Bronchial epithelial cell (primary cell): ENCODE results near the gene NEDD4L. TPM values are rescaled to one million over a fixed set of nuclear protein-coding genes. Genes with fewer than 3 reads are reported as not detected.

Experiments
- DNase-seq: peaks from one replicate; pipeline ENCODE4 v3.0.0-alpha.2; 2010; ENCODE audit warnings: low read depth
- FAIRE-seq: peaks from 2 replicates; lab custom pipeline; 2011; peaks lifted over from hg19 to GRCh38; lab: Jason Lieb, UNC
- H3K27me3 ChIP-seq: 2 replicates; pipeline ENCODE4 v1.5.1; 2011; ENCODE audit warnings: low read length; ENCODE audit not compliant: control insufficient read depth, insufficient read depth
- H3K36me3 ChIP-seq: 2 replicates; pipeline ENCODE4 v1.5.1; 2011; ENCODE audit warnings: low read length; ENCODE audit not compliant: control insufficient read depth, insufficient read depth
- H3K4me3 ChIP-seq: 2 replicates; pipeline ENCODE4 v1.5.1; 2011; ENCODE audit warnings: mild to moderate bottlenecking, low read depth, low read length, control low read depth
- total RNA-seq: library from RNA; depleted of rRNA; stranded (reverse); fragments of >200 nt; gene quantifications from 2 replicates; pipeline ENCODE4 v1.2.1, GENCODE V29; 2014
- TF ChIP-seq, protein P1 (sequence below): IDR thresholded peaks from 2 replicates; pipeline ENCODE4 v1.5.1; 2011; ENCODE audit warnings: mild to moderate bottlenecking, moderate library complexity, low read length, control low read depth, inconsistent platforms; ENCODE audit not compliant: insufficient read depth, severe bottlenecking

NEDD4L gene
- total RNA-seq, 1 donor from 2014 or later, result 11.3 TPM

DNA sequence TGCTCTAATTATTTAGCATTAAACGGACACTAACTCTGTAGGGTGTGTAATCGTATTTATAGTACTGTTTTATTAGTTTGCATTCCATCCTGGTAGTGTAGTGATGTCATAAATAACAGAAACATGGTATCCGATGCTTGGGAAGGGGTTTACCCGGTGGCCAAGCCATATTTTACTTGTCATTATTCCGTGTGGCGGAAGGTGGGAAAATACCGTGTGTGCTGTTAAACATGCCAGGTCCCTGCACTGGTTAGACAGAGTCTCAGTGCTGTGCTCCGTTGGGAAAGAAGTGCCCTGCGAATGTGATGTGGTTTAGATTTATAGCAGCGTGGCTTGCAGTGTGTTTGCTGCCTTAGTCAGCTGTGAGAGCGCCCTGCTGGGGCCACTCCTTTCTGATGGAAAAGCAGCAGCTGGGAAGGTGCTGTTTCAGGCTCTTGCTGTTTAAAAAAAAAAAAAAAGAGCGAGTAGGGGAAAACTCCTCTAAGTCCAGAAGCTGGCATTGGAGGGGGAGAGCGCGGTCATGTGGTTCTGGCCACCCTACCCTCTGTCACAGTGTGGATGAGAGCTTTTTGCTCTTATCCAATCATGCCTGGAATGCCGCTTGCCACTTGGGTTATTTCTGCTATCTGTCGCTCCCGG lies 211.0 kb downstream of the NEDD4L start:
- FAIRE-seq (peak; percentile 47), DNase-seq (no peak)
- no peak overlapping the region for H3K4me3 ChIP-seq
- H3K36me3 ChIP-seq, result peaks cover 7% of the 10 kb centered on the region
- H3K27me3 ChIP-seq, result no peaks in the 10 kb centered on the region
- TF ChIP-seq, protein P1, sequence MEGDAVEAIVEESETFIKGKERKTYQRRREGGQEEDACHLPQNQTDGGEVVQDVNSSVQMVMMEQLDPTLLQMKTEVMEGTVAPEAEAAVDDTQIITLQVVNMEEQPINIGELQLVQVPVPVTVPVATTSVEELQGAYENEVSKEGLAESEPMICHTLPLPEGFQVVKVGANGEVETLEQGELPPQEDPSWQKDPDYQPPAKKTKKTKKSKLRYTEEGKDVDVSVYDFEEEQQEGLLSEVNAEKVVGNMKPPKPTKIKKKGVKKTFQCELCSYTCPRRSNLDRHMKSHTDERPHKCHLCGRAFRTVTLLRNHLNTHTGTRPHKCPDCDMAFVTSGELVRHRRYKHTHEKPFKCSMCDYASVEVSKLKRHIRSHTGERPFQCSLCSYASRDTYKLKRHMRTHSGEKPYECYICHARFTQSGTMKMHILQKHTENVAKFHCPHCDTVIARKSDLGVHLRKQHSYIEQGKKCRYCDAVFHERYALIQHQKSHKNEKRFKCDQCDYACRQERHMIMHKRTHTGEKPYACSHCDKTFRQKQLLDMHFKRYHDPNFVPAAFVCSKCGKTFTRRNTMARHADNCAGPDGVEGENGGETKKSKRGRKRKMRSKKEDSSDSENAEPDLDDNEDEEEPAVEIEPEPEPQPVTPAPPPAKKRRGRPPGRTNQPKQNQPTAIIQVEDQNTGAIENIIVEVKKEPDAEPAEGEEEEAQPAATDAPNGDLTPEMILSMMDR, result no peak

DNA sequence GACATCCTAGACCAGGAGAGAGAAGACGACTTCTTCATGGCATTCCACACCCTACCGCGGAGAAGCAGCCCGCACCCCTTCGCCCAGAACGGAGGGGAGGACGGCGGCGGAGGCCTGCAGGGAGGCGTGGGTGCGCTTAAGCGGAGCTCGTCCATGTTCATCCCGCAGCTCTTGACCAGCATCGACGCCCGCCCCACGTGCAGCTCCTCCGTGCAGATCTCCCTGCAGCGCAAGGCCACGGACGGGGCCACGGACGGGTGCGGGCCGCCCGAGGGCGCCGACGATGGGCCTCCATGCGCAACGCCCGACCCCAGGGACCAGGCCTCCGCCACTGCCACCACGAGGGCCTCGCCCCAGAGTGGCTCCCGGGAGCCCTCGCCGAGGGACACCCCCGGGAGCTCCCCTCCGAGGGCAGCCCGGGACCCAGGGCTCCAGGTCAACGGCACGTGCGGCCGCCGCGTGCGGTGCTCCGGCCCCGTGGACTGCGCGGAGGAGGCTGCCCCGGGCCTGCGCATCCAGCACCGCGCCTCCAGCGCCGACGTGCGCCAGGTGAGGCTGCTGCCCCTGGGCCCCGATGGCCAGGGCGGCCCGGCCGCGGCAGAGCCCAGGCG lies 211.8 kb downstream of the NEDD4L start:
- DNase-seq, result no peak
- FAIRE-seq, result no peak
- peaks cover 7% of the 10 kb centered on the region for H3K36me3 ChIP-seq
- no peaks in the 10 kb centered on the region for H3K27me3 ChIP-seq
- no peak overlapping the region for H3K4me3 ChIP-seq
- TF ChIP-seq, protein P1, result no peak

DNA sequence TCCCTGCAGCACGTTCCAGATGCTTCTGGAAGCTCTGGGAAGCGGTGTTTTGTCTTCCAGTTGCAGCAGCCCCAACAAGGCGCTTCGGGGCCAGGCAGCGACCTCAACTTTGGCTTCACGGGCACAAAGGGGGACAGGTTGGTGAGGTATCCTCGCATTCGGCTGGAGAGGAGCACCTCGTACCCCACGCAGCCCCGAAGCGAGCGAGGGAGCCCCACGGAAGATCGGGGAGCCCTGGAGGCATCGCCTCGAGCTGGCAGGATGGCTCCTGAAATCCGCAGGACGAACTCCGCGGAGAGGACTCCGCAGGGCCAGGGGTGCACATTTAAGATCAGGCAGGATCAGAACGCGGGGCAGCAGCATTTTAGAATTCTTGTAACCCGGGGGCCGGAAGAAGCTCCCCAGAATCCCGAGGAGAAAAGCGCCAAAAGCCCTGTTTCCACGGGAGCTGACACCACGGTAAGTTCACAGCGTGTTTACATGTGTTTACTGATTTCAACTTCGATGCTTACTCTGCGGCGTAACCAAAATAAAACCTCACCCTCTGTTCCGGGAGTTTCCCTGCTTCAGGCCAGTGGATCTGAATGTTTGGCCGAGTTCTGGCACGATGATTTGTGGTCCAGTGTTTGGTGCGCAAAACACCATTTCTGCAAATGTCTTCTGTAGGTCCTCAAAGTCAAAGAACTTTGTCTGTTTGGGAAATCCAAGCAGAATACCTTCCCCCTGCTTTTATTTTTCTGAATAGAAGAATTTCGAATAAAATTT lies 212.5 kb downstream of the NEDD4L start:
- H3K27me3 ChIP-seq, result no peaks in the 10 kb centered on the region
- DNase-seq, result no peak
- H3K4me3 ChIP-seq, result no peak overlapping the region
- peaks cover 7% of the 10 kb centered on the region for H3K36me3 ChIP-seq
- TF ChIP-seq, protein P1, result no peak
- FAIRE-seq, result no peak

DNA sequence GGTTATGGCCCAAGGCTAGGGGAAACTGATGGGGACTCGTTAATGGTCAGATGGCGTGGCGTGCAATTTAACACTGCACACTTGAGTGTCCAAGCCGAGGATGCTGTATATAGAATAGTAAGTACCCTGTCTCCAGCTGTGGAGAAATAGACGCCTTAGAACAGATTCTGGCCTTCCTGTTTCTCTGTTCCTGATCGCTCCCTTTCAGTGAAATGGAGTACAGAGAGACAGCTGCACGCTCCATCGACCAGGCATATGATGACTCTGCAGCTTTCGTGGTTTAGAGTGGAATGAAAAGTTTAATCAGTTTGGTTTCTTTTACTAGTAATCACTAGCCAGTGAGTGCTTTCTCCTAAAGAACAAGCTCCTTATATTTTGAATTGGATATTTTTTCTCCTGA lies 213.4 kb downstream of the NEDD4L start:
- TF ChIP-seq, protein P1, result no peak
- no peak for DNase-seq
- Histone ChIP-seq H3K4me3 (no peak overlapping the region), H3K27me3 (no peaks in the 10 kb centered on the region), H3K36me3 (peaks cover 7% of the 10 kb centered on the region)
- FAIRE-seq, result no peak

DNA sequence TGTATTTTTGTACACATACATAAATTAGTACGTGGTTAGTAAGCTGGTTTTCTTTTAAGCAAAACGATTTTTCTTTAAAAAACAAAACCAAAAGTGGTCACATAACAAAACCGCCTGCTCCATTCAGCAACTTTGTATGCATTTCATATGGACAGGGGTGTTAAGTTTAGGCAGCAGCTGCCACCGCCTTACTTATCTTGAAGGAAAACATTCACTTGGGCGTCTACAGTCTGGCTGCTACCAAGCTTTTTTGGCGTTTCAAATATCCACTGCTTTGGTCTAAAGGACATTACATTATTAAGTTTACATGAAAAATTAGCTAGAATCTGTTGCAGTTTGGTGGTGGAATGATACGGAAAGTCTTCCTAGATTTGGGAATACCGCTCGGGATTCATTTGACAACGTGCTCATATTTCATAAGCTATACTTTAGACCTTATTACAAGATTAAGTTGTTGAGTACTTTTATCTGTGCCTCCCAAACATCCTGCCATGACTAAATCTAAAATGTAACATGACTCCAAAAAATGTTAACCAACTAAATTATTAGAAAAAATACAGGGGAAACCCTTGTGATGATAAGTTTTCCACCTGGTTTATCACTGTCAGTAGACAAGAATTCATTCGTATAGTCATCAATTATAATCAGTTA lies 214.8 kb downstream of the NEDD4L start:
- FAIRE-seq (no peak), DNase-seq (no peak)
- Histone ChIP-seq H3K27me3 (no peaks in the 10 kb centered on the region), H3K4me3 (no peak overlapping the region), H3K36me3 (peaks cover 7% of the 10 kb centered on the region)
- TF ChIP-seq, protein P1, result no peak
